Panc1 (cell line): ENCODE results near the gene PRKCZ. TPM values are rescaled to one million over a fixed set of nuclear protein-coding genes. Genes with fewer than 3 reads are reported as not detected.

Source experiments
- ATAC-seq: fragments of 200-7000 bp; cut with Tn5 transposase; 2 replicates; pipeline ENCODE4 v1.9.1; 2020; ENCODE audit warnings: mild to moderate bottlenecking, moderate library complexity
- BruUV-seq: library from RNA; stranded (reverse); fragments of 400-500 nt; replicated peaks from 2 replicates; lab custom pipeline; 2021; lab: Mats Ljungman, UMichigan
- CTCF ChIA-PET: fragments of 300-600 bp; sonication (Branson Sonifier 250); formaldehyde crosslinking; loops from one replicate; lab custom pipeline; 2022; ENCODE audit warnings: antibody characterized with exemption; lab: Charles Lee
- POLR2A ChIA-PET: fragments of 300-600 bp; sonication (Branson Sonifier 250); formaldehyde crosslinking; loops from one replicate; lab custom pipeline; 2022; ENCODE audit warnings: antibody characterized with exemption; lab: Charles Lee
- DNase-seq: peaks from one replicate; pipeline ENCODE4 v3.0.0-alpha.2; 2010; ENCODE audit warnings: low read depth, low spot score
- H3K27ac ChIP-seq: 2 replicates; pipeline ENCODE4 v1.5.1; 2011; ENCODE audit warnings: mild to moderate bottlenecking, low read length, inconsistent platforms
- H3K27me3 ChIP-seq: fragments of 200-500 bp; sonication (Bioruptor generic); 2 replicates; pipeline ENCODE4 v1.6.0; 2014; ENCODE audit warnings: low read length, inconsistent platforms; ENCODE audit not compliant: control insufficient read depth, insufficient read depth
- H3K36me3 ChIP-seq: fragments of 200-500 bp; sonication (Bioruptor generic); 2 replicates; pipeline ENCODE4 v1.5.1; 2014; ENCODE audit warnings: inconsistent platforms, mild to moderate bottlenecking, low read length, moderate library complexity; ENCODE audit not compliant: control insufficient read depth, insufficient read depth
- H3K4me1 ChIP-seq: 2 replicates; pipeline ENCODE4 v1.5.1; 2011; ENCODE audit warnings: inconsistent platforms, mild to moderate bottlenecking, low read length, moderate library complexity; ENCODE audit not compliant: control insufficient read depth, insufficient read depth
- H3K4me3 ChIP-seq, 2 experiments: 2 replicates each; pipeline ENCODE4 v1.5.1; 2011 to 2012; ENCODE audit warnings: low read depth in 2 of 2, low read length in 2 of 2, mild to moderate bottlenecking in 2 of 2, inconsistent platforms in 1 of 2, moderate library complexity in 1 of 2
- H3K9me3 ChIP-seq: fragments of 200-500 bp; sonication (Bioruptor generic); 2 replicates; pipeline ENCODE4 v1.5.1; 2014; ENCODE audit warnings: low read depth, mild to moderate bottlenecking, inconsistent platforms, low read length, moderate library complexity; ENCODE audit not compliant: control insufficient read depth, insufficient read depth
- POLR2AphosphoS5 ChIP-seq: IDR thresholded peaks from 2 replicates; pipeline ENCODE4 v1.6.1; 2012; ENCODE audit warnings: mild to moderate bottlenecking, low read depth, low read length, moderate library complexity
- SIN3A ChIP-seq: IDR thresholded peaks from 2 replicates; pipeline ENCODE4 v1.6.1; 2012; ENCODE audit warnings: low read depth, mild to moderate bottlenecking, low read length, moderate library complexity, borderline replicate concordance; ENCODE audit not compliant: insufficient read depth
- TCF7L2 ChIP-seq: IDR thresholded peaks from 2 replicates; pipeline ENCODE4 v1.6.1; 2011; ENCODE audit warnings: mild to moderate bottlenecking, low read depth, low read length, inconsistent platforms
- in situ Hi-C: cut with HindIII; loops from 2 replicates; pipeline ENCODE4 v1.10.0; 2016; ENCODE audit warnings: low sequenced_read_pairs, low pct_unique_long_range_greater_than_20kb
- intact Hi-C: fragments of 100-400 bp; cut with micrococcal nuclease; formaldehyde crosslinking; loops from one replicate; pipeline ENCODE4 v1.10.0; 2022; ENCODE audit not compliant: unreplicated experiment
- total RNA-seq: library from RNA; stranded (reverse); gene quantifications from one replicate; pipeline ENCODE4 v1.2.1, GENCODE V29; 2021; ENCODE audit not compliant: unreplicated experiment
- TF ChIP-seq, protein P1 (sequence below), 2 experiments: IDR thresholded peaks; 2 replicates each; pipeline ENCODE4 v1.6.1; 2011 to 2012; ENCODE audit warnings: low read depth in 2 of 2, control low read depth in 1 of 2, low read length in 1 of 2, mild to moderate bottlenecking in 1 of 2, moderate library complexity in 1 of 2; ENCODE audit not compliant: insufficient read depth in 1 of 2
- TF ChIP-seq, protein P2 (sequence below): fragments of 450-650 bp; IDR thresholded peaks from 2 replicates; pipeline ENCODE4 v1.5.1; 2017; ENCODE audit warnings: mild to moderate bottlenecking

Gene PRKCZ
- total RNA-seq, 1 experiment from 2014 or later = 26.7 TPM

DNA sequence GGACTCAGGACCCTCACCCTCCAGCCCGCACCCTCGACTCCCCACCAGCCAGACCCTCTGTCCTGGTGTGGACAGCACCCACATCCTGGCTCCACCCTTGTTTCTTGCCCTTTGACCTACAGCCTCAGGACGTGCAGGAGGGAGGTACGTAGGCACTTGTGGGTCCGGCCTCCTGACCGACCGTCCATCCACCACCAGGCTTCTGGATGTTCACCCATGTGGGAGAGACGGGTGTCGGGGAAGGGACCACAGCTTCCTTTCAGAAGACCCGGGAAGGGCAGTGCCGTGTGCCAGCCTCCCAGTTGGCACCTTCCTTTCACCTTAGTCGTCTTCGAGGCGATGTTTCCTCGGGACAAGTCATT is 61.4 kb downstream of the PRKCZ start:
- BruUV-seq = no TSS peak

DNA sequence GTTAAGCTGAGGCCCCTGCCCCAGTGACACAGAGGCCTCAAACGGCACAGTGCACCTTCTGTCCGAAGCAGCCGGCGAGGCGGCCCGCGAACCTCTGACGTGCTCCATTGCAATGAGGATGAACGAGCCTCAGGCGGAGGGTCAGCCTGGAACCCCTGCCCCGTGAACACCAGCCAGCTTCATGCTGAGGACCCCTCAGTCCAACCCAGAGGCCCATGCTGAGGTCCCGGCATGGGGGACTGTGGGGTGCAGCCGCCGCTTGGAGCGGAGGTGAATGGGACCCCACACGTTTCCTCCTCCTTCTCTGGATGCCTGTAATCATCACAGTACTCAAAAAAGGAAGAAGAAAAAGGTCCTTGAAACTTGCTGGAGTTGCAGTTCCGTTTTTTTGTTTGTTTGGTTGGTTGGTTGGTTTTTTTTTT is 62.1 kb downstream of the PRKCZ start:
- DNase-seq = no peak
- Histone ChIP-seq H3K9me3 (no peaks in the 10 kb centered on the region), H3K4me3 (no peak overlapping the region), H3K36me3 (no peaks in the 10 kb centered on the region), H3K27me3 (no peaks in the 10 kb centered on the region), H3K27ac (no peak overlapping the region), H3K4me1 (no peaks in the 10 kb centered on the region)
- no TSS peak for BruUV-seq
- intact Hi-C loops (no loop called here), in situ Hi-C loops (no loop called here)
- TF ChIP-seq SIN3A (no peak), TCF7L2 (no peak), POLR2AphosphoS5 (no peak)
- TF ChIP-seq, protein P1, sequence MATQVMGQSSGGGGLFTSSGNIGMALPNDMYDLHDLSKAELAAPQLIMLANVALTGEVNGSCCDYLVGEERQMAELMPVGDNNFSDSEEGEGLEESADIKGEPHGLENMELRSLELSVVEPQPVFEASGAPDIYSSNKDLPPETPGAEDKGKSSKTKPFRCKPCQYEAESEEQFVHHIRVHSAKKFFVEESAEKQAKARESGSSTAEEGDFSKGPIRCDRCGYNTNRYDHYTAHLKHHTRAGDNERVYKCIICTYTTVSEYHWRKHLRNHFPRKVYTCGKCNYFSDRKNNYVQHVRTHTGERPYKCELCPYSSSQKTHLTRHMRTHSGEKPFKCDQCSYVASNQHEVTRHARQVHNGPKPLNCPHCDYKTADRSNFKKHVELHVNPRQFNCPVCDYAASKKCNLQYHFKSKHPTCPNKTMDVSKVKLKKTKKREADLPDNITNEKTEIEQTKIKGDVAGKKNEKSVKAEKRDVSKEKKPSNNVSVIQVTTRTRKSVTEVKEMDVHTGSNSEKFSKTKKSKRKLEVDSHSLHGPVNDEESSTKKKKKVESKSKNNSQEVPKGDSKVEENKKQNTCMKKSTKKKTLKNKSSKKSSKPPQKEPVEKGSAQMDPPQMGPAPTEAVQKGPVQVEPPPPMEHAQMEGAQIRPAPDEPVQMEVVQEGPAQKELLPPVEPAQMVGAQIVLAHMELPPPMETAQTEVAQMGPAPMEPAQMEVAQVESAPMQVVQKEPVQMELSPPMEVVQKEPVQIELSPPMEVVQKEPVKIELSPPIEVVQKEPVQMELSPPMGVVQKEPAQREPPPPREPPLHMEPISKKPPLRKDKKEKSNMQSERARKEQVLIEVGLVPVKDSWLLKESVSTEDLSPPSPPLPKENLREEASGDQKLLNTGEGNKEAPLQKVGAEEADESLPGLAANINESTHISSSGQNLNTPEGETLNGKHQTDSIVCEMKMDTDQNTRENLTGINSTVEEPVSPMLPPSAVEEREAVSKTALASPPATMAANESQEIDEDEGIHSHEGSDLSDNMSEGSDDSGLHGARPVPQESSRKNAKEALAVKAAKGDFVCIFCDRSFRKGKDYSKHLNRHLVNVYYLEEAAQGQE (IDR thresholded peaks at IDR 0.05; ENCODE audit: insufficient read depth in 1 of 2, low read depth in 2 of 2, low read length in 1 of 2) = no peak
- TF ChIP-seq, protein P2, sequence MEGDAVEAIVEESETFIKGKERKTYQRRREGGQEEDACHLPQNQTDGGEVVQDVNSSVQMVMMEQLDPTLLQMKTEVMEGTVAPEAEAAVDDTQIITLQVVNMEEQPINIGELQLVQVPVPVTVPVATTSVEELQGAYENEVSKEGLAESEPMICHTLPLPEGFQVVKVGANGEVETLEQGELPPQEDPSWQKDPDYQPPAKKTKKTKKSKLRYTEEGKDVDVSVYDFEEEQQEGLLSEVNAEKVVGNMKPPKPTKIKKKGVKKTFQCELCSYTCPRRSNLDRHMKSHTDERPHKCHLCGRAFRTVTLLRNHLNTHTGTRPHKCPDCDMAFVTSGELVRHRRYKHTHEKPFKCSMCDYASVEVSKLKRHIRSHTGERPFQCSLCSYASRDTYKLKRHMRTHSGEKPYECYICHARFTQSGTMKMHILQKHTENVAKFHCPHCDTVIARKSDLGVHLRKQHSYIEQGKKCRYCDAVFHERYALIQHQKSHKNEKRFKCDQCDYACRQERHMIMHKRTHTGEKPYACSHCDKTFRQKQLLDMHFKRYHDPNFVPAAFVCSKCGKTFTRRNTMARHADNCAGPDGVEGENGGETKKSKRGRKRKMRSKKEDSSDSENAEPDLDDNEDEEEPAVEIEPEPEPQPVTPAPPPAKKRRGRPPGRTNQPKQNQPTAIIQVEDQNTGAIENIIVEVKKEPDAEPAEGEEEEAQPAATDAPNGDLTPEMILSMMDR = no peak
- CTCF ChIA-PET = interaction anchor here (1.5 kb wide), 1 partner anchor 62 kb away, joined by 9 read pairs; no protein-coding TSS in a partner anchor
- POLR2A ChIA-PET = no interaction called here
- ATAC-seq = no peak

More for the DNA sequence above, 61.4 kb downstream of the PRKCZ start:
- DNase-seq (no peak), ATAC-seq (no peak)
- H3K27me3 ChIP-seq = no peaks in the 10 kb centered on the region
- intact Hi-C loops (no loop called here), in situ Hi-C loops (no loop called here)
- CTCF ChIA-PET = interaction anchor here (1.5 kb wide), 1 partner anchor 63 kb away, joined by 9 read pairs; no protein-coding TSS in a partner anchor
- H3K9me3 ChIP-seq = no peaks in the 10 kb centered on the region
- POLR2A ChIA-PET = interaction anchor here (0.5 kb wide), 1 partner anchor 8 kb away, joined by 4 read pairs; no protein-coding TSS in a partner anchor
- H3K27ac ChIP-seq = no peak overlapping the region
- no peaks in the 10 kb centered on the region for H3K36me3 ChIP-seq
- no peak overlapping the region for H3K4me3 ChIP-seq
- TF ChIP-seq SIN3A = no peak
- TF ChIP-seq, protein P1 (IDR thresholded peaks at IDR 0.05; ENCODE audit: insufficient read depth in 1 of 2, low read depth in 2 of 2, low read length in 1 of 2) = no peak
- TF ChIP-seq POLR2AphosphoS5 = no peak
- no peak for TF ChIP-seq TCF7L2
- TF ChIP-seq, protein P2 = no peak
- H3K4me1 ChIP-seq = no peaks in the 10 kb centered on the region
